Fibroblast of peridontal ligament (primary cell): ENCODE data around the gene SATB2.

Experiments
- DNase-seq: peaks from one replicate; pipeline ENCODE4 v3.0.0-alpha.2; 2010; ENCODE audit errors: extremely low read depth

The SATB2 gene

DNA sequence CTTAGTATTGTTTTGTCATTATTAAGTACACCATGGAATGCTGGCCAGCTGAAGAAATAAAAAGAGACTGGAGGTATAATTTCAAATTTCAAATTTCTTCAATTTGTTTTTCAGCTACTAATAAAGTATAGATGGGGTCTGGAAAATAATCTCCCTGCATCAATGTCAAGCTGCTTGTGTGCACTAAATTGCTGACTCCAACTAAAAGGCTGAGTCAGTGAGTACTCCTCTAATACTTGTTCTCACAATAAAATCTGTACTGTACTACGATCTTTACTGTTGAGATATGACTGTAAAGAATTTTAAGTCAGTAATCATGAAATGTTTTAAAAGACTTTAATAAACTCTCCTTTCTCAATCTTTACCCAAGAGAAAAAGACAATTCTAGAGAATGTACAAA, 131.9 kb downstream of the SATB2 start:
- DNase-seq, result no peak

DNA sequence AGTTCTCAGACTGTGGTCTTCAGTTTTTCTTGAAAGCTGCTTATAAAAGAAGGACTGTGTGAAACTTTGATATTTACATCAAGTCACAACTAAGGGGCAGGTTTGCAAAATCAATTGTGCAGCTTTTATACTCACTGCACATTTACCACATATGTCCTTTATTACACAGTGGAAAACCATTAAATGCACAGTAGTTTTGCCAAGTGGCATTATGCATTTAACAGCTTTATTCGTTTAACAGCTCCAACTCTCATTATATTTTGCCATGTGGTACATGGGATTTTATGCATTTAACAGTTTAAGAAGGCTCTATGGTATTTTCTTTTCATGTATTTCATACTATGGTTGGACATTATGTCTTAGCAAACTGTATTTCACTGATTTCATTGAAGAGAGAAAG, 135.6 kb downstream of the SATB2 start:
- no peak for DNase-seq

DNA sequence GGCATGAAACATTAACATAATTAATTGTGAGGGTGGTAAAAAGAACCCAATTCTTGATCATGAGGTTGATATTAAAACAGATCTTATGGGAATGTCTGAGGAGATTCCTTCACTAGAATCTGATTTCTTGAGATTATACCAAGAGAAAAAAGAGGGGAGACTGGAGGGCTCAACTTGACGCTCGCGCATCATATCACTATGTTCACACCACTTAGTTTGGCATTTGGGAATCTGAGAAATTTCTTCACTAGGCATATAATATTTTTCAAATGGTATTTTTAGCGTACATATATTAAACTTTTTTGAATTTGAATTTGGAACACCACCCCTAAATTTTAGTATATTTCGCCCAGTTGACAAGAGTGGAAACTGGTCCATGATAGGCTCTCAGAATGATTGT, 140.1 kb downstream of the SATB2 start:
- DNase-seq, result no peak

DNA sequence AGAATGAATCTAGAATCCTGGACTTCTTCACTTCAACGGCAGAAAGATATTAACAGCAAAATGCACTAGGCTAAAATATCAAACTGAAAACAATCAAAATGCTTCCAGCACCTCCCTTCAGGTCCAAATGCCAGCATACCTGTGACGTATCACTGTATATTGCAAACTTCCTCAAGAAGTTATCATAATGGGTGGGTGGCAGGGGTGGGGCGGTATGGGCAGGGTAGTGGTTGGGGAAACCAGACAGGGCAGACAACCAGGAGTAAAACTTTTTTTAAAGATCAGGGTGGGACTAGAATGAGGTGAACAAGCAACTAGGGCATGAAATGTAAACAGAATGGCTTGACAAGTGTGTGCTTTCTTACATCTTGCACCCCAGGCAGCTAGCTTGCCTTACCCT, 140.9 kb downstream of the SATB2 start:
- DNase-seq, result no peak

DNA sequence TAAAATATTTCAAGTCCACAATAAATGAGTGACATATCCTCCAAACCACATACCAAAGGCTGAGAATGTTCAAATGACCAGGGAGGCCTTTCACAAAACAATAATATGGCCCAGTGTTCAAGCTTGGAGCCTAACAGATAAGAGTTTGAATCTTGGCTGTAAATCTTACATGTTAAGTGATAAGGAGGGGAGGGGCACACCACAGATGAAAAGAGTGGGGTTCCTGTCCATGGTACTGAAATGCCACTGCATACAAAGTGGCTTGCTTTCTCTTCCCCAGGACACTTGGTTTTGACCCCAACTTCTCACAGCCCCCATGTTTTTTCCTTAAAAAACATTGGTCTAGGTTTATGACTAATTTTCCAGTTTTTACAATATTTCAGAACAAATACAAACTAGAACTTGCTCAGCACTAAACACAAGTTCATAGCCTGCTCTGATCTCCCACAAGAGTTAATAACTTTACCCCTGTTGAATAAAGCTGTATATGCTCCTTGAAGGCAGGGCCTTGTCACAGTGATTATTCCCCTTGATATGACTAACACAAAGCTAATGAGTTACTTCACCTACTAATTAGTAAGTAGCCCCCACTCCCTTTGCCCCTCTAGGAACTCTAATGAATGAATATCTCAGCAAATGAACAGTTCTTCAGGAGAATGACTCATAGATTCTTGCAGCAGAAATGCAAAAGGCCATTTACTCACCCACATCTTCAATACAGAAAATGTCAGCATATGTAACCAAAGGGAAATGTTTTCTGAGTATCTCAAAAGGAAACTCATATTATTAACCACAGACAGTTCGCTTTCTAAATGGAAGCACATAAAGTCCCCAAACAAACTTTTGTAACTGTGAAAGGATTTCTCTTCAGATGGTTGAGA, 142.2 kb downstream of the SATB2 start:
- DNase-seq, result peak; percentile 59

DNA sequence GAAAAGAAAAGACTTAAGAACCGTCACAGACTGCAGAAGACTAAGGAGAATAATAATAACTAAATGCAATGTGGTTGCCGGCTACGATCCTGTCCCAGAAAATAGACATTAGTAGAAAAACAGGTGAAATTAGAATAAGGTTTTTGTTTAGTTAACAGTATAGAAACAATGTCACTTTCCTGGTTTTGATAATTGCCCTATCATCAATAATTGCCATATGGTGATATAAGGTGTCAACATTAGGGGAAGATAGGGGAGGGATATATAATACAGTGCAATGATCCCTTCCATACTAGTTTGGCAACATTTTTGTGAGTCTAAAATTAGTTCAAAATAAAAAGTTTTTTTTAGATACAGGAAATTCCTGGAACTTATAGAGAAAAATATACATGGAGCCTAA, 144.8 kb downstream of the SATB2 start:
- no peak for DNase-seq

DNA sequence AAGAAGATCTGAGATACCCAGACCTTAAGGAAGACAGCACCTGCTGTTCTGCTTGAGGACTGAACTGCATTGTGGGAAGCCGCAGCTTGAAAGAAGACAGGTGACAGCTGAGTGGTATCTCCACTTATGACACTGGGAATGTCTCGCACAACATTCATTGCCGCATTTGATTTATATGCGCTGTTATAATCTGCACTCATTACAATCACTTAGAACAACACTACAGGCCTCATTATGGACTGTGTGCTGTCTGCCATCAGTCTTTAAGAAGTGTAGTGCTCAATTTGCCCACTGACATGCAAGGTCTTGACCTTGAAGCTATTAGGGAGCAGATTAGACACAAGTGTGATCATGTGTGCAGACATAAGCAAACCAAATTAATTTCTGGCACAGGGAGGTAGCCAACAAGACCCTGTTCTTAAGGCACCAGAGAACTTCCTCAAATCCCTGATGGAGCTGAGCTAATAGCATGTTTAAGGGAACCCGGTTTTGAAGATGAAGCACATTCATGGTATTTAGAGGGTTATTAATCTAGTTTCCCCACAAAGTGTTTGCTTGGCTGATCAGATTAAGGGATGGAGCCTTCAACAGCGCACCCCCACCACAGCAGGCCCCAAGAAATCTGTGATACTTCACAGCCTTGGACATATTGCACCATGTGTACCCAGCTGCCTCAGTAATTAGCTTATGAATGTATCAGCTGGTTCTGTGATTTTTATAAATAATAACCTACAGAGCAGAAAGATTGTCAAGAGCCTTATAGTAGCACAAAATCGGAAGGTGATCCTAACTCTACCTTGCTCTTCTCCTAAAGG, 146.8 kb downstream of the SATB2 start:
- no peak for DNase-seq

DNA sequence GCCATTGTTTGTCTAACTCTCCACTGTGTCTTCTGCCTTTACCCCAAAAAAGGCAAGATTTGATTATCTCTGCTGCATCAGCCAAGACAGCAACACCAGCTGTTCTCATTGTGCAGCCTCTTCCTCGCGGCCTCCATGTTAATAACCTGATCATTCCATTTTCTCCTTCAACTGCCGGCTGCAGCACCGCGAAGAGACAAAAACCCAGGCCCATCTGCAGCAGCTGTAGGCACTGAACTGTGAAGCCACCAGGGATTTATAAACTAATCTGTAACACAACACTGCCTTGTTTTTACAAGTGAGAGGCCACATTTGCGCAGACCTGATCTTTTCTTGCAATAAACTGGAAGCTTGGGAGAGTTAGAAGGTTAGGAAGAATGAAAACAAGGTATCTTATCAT, 147.8 kb downstream of the SATB2 start:
- DNase-seq, result no peak

DNA sequence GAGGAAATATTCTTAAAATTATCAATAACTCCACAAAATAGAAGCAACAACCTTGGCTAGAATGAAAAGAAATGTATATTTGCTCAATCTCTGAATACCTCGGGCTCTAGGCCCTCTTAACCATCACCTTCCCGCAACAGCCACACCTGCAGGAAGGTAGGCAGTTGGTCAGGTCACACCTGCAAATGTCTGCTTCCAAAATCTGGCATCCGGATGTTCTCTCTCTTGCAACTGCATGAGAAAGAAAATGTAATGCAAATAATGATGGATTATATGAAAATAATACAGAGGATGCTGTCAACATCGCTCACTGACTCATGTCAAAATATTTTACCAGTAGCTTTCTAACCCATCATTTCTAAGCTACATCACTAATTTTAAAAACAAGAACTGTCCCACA, 148.3 kb downstream of the SATB2 start:
- no peak for DNase-seq

DNA sequence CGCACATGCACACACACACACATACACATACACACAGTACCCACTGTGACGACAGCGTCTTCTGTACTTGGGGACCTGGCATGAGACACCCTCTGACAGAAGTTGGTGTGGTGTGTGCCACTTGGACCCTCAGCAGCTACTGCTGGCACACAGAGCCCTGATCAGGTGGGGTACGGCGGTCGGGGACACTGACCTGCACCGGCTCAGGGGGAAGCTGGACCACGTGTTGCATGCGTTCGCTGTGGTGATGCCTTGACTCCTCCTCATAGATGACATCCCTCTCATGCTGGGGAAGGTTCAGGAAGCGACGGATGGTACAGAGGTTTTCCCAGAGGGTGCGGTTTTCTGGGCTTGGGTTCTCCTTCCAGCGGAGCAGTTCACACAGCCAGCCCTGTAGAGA, 149.2 kb downstream of the SATB2 start:
- no peak for DNase-seq

DNA sequence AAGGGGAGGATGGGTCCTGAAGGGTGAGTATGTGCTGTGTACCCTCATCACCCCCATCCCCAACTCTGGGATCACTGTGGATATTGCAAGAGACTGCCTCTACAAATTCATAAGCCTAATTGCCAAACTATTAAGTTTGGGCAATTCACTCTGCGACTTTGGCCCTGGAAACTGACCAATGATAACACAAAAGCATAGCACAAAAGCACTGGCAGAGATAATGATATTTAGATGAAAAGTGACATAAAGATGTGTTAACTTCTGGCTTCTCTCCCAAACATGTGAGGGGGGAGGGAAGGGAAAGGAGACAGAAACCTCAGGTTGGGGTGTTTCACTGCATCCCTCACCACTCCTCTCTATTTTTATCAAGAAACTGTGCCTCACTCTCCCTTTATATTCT, 150.3 kb downstream of the SATB2 start:
- DNase-seq, result peak; percentile 29

DNA sequence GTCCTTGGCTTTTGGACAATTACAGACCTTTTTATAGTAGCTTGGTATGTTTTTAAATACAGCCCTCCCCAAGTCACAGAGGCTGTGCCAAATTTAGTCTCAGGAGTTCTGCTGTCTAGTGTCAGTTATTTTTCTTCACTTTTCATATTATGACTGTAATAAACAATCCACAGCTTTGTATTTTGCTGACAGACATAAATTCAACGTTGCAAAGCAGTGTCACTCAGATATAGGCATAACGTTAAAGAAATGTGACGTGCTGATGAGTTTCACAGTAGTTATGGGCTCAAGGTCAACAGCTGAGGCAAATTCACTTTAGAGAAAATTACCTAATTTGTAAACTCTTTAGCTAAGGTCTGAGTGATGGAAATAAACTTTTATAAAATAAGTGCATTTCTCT, 151.6 kb downstream of the SATB2 start:
- DNase-seq, result no peak

DNA sequence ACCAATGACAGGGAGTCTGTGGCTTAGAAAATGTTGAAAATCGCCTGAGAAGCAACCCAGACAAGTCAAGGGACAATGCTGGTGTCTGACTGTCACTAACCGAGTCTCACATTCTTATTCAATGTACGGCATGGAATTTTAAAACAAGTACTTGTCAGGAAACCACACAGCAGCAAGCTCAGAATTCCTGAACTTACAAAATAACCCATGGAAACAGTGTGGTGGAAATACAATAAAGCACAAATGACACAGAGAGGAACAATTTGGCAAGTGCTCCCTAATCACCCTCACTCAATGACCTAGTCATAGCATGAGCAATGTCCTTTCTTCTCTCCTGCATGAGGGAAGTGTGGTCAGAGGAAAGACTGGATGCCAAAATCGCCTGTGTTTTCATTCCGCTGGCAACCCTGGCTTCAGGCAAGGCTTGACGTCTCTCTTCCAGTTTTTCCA, 154.0 kb downstream of the SATB2 start:
- DNase-seq, result peak; percentile 99

DNA sequence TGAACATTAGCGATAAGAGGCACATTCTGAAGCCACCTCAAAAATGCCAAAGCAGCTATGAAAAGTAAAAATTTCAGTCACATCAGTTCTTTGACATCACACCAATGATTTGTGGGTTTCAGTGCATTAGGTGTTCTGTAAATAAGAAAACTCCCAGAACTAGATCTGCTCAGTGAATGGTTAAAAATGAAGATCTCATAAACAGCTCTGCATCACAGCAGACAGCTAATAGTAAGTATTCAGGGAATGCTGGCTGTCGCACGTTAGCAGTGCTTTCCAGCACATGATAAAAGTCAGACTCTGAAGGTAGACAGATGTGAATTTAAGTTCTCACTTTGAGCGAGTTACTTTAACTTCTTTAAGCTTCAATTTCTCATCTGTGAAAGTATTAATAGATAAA, 154.9 kb downstream of the SATB2 start:
- DNase-seq, result peak; percentile 45

DNA sequence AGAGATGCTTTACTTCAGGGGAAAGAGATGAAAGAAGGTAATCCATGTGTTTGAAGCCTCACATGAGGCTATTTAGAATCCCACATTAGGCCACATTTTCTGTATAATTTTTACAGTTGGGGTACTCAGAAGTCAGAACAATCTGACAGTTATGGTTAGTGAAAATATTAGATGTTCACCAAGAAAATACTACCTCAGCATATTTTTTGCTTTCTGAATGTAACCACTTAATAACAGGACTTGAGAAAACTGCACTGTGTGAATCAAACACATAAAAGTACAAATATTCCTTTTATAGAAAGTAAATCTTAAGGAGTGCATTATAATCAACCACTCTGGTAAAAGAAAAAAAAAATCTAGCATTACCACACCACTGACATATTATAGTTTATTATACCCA, 169.3 kb downstream of the SATB2 start:
- no peak for DNase-seq

DNA sequence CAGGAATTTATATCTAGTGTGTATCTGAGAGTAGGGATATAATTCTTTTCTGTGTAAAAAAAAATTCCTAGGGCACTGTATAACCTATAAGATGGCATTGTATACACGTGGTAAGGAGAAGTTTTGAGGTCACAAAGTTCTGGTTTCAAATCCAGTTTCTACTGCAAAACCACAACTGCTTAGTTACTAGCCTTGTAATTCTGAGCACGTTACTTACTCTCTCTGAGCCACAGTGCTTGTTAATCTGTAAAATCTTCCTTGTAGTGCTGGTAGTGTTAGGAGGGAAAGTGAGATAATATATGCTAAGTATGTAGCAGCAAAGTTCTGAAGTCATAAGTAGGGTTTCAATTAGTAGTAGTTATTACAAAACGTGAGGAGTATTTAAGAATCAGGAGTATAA, 175.4 kb downstream of the SATB2 start:
- DNase-seq, result no peak

DNA sequence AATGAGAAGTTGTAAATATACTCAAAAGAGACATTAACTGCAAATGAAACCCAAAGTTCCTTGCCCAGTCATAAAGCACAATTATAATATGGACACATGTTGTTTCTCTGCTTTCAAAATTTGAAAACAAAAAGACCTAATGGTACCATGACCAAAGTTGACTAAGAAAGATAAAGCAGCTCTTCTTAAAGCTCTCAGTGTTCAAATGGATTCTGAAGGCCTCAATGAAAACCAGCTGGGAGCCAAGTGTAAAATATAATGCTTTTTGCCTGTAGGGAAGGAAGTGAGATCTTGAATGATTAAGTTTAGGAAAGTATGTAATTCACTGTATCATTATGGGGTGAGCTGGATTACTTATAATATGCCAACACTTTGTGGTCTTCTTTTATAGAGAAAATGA, 178.6 kb downstream of the SATB2 start:
- no peak for DNase-seq

DNA sequence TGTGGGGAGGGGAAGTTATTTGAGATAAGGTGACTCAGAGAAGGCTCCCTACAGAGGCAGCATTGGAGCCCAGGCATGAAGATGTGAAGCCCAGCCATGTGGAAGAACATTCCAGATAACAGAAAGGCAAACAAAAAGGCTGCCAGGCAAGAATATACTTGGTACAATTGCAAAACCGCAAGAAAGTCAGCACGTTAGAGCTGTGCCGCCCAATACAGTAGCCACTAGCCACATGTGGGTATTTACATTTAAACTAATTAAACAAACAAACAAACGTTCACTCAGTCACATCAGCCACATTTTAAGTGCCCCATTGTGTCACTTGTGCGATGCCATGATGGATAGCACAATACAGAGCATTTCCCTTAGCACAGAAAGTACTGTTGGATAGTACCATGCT, 179.6 kb downstream of the SATB2 start:
- DNase-seq, result peak; percentile 51

DNA sequence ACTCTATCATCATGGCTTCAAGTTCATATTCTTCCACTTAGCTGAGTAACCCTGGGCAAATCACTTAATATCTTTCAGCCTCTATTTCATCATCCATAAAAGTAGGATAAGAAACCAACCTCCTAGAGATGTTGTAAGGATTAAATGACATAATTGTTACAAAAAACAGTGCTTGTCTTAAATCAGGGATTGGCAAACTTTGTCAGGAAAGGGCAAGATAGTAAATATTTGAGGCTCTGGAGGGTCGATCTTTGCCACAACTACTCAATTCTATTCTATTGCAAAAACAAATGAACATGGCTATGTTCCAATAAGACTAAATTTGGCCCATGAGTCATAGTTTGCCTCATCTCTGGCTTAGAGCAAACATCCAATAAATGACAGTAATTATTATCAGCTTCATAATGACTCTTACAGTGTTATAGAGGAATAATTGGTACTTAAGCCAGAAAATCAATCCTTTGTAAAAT, 184.7 kb downstream of the SATB2 start:
- peak; percentile 98 for DNase-seq

DNA sequence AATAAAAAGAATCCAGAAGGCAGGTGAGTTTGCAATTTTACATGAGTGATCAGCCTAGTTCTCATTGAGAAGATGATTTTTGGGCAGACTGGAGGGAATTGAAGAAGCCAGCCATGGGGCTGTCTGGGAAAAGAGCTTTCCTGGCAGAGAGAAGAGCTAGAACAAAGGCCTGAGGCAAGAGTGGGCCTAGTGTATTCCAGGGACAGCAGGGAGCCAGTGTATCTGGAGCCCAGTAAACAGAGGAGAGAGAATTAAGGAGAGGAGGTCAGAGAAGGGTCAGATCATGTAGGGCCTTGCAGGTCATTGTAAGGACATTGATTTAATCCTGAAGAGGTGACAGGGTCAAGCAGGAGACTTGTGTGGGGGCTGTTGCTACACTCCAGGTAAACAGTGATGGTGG, 195.8 kb downstream of the SATB2 start:
- no peak for DNase-seq

DNA sequence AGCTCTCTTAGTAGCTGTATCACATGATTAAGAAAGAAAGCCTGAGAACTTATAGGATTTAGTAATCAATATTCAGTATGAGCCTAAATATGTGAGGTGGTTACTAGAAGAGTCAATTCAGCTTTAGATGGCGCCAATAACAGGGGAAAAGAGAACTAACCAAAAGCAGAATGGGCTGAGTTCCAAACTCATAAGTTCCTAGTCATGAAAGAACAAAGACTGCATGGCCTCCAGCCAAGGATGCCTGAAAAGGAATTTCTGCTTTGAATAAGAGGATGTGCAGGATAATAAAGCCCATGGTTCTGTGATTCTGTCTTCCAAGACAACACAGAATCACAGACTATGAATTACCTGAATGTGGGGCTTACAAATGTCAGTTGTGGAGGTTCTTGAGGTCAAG, 196.5 kb downstream of the SATB2 start:
- peak; percentile 83 for DNase-seq

DNA sequence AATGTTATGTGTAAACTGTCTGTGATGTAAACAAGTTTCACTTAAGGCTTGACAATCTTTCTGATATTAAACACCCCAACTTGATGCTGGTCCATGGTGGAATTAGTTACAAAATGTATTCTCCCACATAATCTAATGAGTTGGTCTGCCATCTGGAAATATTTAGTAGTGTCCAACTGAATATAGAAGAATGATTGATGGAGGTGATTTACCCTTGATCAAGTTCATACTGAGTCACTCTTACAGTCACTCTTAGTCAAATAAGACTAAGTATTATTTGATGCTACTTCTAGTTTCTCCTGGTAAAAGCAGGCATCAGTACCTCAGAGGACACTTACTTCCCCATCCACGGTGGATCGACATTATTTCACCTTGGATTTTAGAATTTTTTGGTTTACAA, 198.1 kb downstream of the SATB2 start:
- DNase-seq, result no peak

DNA sequence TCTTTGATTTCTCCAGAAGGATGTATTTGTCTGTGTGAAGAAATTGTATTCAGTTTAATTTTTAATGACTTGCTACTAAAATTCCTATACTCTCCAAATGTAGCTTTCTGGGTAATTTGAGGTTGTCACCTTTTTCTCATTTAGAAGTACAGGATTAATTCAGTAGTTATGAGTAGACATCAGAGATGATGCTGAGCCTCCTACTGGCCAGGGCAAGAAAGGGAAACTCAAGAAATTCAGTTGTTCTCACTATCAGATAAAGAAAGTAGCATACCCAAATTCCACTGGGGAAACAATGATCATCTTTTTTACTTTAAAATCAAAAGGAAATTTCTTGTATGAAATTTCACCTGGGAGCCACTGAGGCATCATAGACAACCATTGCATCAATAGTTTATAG, 199.4 kb downstream of the SATB2 start:
- DNase-seq, result peak; percentile 37
